Measurements from ENCODE around the gene DTYMK. TPM values are rescaled to one million over a fixed set of nuclear protein-coding genes. Genes with fewer than 3 reads are reported as not detected.

DTYMK gene
- polyA plus RNA-seq, 2 of the 4 experiments (the other 2 are of a cell fraction), result 68.7 to 99.5 TPM

- TF ChIP-seq KDM5A (IDR thresholded peaks at IDR 0.05) (no peak), RCOR1 (IDR thresholded peaks at IDR 0.05; ENCODE audit: low read depth, low read length) (no peak), CHD2 (IDR thresholded peaks at IDR 0.05; ENCODE audit: low read length, partially characterized antibody) (no peak), JUN (IDR thresholded peaks at IDR 0.05) (no peak), FOXS1 (CRISPR knock-in tag; IDR thresholded peaks at IDR 0.05) (no peak), ZFP36 (IDR thresholded peaks at IDR 0.05; ENCODE audit: borderline replicate concordance, partially characterized antibody) (no peak), JUNB (IDR thresholded peaks at IDR 0.05) (no peak), SMC3 (IDR thresholded peaks at IDR 0.05) (no peak), BHLHE40 (IDR thresholded peaks at IDR 0.05; ENCODE audit: low read depth, low read length) (no peak), POLR2AphosphoS2 (conservative IDR thresholded peaks at IDR 0.05; ENCODE audit: low read length) (no peak), TFCP2L1 (CRISPR knock-in tag; IDR thresholded peaks at IDR 0.05) (no peak), NPAS2 (CRISPR knock-in tag; IDR thresholded peaks at IDR 0.05; ENCODE audit: borderline replicate concordance) (no peak), FOSB (CRISPR knock-in tag; IDR thresholded peaks at IDR 0.05) (no peak), CHD4 (IDR thresholded peaks at IDR 0.05; ENCODE audit: borderline replicate concordance) (no peak)
- ATAC-seq (no peak), FAIRE-seq (no peak), DNase-seq (ENCODE audit: low read depth in 1 of 2, low spot score in 1 of 2) (no peak)
- H3K27ac ChIP-seq, result no peak overlapping the region
- WGBS (ENCODE audit: missing lambda C conversion rate), result 95% methylated on average over 33 of the region's 42 CpGs
- ChIA-PET CTCF (interaction anchor here (1.9 kb wide), 1 partner anchor 8 kb away, joined by 11 read pairs; no protein-coding TSS in a partner anchor), POLR2A (no interaction called here)
- H3K4me3 ChIP-seq, result no peak overlapping the region
- H3K9me3 ChIP-seq, result no peaks in the 10 kb centered on the region
- H3K4me1 ChIP-seq, result 0 out of 3 replicates have a peak, but pooled peaks cover 4% of the 10 kb centered on the region
- no peak overlapping the region for H3K4me2 ChIP-seq
Observed at GRCh38 chr2:241666627-241667400, 19.8 kb downstream of the DTYMK start.

- Histone ChIP-seq H3K9me3 (no peaks in the 10 kb centered on the region), H3K4me3 (no peak overlapping the region), H3K4me2 (no peak overlapping the region), H3K4me1 (0 out of 3 replicates have a peak, but pooled peaks cover 4% of the 10 kb centered on the region), H3K27ac (no peak overlapping the region)
- TF ChIP-seq HOXB13 (CRISPR knock-in tag; IDR thresholded peaks at IDR 0.05; ENCODE audit: low read depth) (no peak), CEBPB (IDR thresholded peaks at IDR 0.05) (no peak), RCOR1 (IDR thresholded peaks at IDR 0.05; ENCODE audit: low read depth, low read length) (no peak), CTCF (IDR thresholded peaks at IDR 0.05) (no peak; the same call in 2 of the 3 replicates), GATA3 (IDR thresholded peaks at IDR 0.05; ENCODE audit: borderline replicate concordance) (no peak), PHF8 (IDR thresholded peaks at IDR 0.05; ENCODE audit: borderline replicate concordance, low read depth) (no peak), EP300 (IDR thresholded peaks at IDR 0.05) (no peak), JUNB (IDR thresholded peaks at IDR 0.05) (no peak), FOXS1 (CRISPR knock-in tag; IDR thresholded peaks at IDR 0.05) (no peak), HES2 (IDR thresholded peaks at IDR 0.05) (no peak), REST (IDR thresholded peaks at IDR 0.05) (no peak), MAX (IDR thresholded peaks at IDR 0.05) (no peak), NPAS2 (CRISPR knock-in tag; IDR thresholded peaks at IDR 0.05; ENCODE audit: borderline replicate concordance) (no peak), NR3C1 (IDR thresholded peaks at IDR 0.05) (no peak), HMGXB4 (CRISPR knock-in tag; IDR thresholded peaks at IDR 0.05; ENCODE audit: borderline replicate concordance) (no peak), CHD4 (IDR thresholded peaks at IDR 0.05; ENCODE audit: borderline replicate concordance) (no peak), CBX8 (IDR thresholded peaks at IDR 0.05) (no peak), HEYL (CRISPR knock-in tag; IDR thresholded peaks at IDR 0.05) (no peak), ZFP36 (IDR thresholded peaks at IDR 0.05; ENCODE audit: borderline replicate concordance, partially characterized antibody) (no peak)
- ATAC-seq, result no peak; a peak in 2 of 6 replicates
- FAIRE-seq, result no peak
- WGBS (ENCODE audit: missing lambda C conversion rate), result 93% methylated on average over 23 of the region's 23 CpGs
- no peak for DNase-seq (ENCODE audit: low read depth in 1 of 2, low spot score in 1 of 2)
- ChIA-PET POLR2A (no interaction called here), CTCF (interaction anchor here (1.2 to 1.6 kb wide), 3 partner anchors 10 to 13 kb away, joined by 3 to 5 read pairs (median 4); no protein-coding TSS in a partner anchor)
Observed at GRCh38 chr2:241665731-241666440, 20.7 kb downstream of the DTYMK start.

Measured in A549 (cell line).